Hepatic stellate cell (primary cell): ENCODE measurements around the gene GNB2.
A peak's percentile ranks its signal among the peaks of the same experiment; 100 is the strongest.
"Not testable (repeated sequence)": the region's sequence is repeated elsewhere in the genome, so short reads cannot be mapped to it uniquely, and the experiment has no call there.

ENCODE experiments used
- DNase-seq: peaks from one replicate; pipeline ENCODE4 v3.0.0; 2011; ENCODE audit warnings: low spot score

The GNB2 gene

GRCh38 chr7:100673302-100673941 is at the start of gene GNB2:
GNB2 (plus strand) TSS chr7:100673740; CDS start chr7:100676266, 2,526 bp downstream.
- peak; percentile 98 for DNase-seq

- DNase-seq: no peak
These were observed 49.4 kb upstream of the GNB2 start for GRCh38 chr7:100623951-100624824.

GRCh38 chr7:100626055-100626454 is 47.5 kb upstream of the GNB2 start:
- no peak for DNase-seq

GRCh38 chr7:100626530-100627237 is 46.9 kb upstream of the GNB2 start:
- DNase-seq: peak; percentile 98

GRCh38 chr7:100627238-100627549 is 46.3 kb upstream of the GNB2 start:
- no peak for DNase-seq

GRCh38 chr7:100629117-100629716 is 44.3 kb upstream of the GNB2 start:
- peak; percentile 38 for DNase-seq

GRCh38 chr7:100630066-100630465 is 43.5 kb upstream of the GNB2 start:
- no peak for DNase-seq

GRCh38 chr7:100632951-100633717 is 40.4 kb upstream of the GNB2 start:
- peak; percentile 73 for DNase-seq

- DNase-seq: no peak
These were observed 33.5 kb upstream of the GNB2 start for GRCh38 chr7:100639995-100640516.

- DNase-seq: no peak
These were observed 32.8 kb upstream of the GNB2 start for GRCh38 chr7:100640517-100641440.

GRCh38 chr7:100641463-100641859 is 32.1 kb upstream of the GNB2 start, which contains the start of gene TFR2:
TFR2 (minus strand) TSS chr7:100641552; CDS start chr7:100641509, 43 bp downstream.
- DNase-seq: no peak

- DNase-seq: no peak
These were observed 31.5 kb upstream of the GNB2 start for GRCh38 chr7:100641860-100642533.

- no peak for DNase-seq
These were observed 31.0 kb upstream of the GNB2 start for GRCh38 chr7:100642534-100642907.

- DNase-seq: no peak
These were observed 23.5 kb upstream of the GNB2 start for GRCh38 chr7:100649826-100650565.

GRCh38 chr7:100654908-100655831 is 18.4 kb upstream of the GNB2 start:
- no peak for DNase-seq

- peak; percentile 80 for DNase-seq
These were observed 17.4 kb upstream of the GNB2 start, which contains the start of gene ACTL6B for GRCh38 chr7:100655908-100656674. ACTL6B (minus strand) TSS chr7:100656448; CDS start chr7:100656354, 94 bp downstream.

GRCh38 chr7:100662194-100662776 is 11.3 kb upstream of the GNB2 start:
- not testable (repeated sequence) for DNase-seq
